HepG2 (cell line): ENCODE measurements around the gene POP7. TPM values are rescaled to one million over a fixed set of nuclear protein-coding genes. Genes with fewer than 3 reads are reported as not detected.

Experiments used
- ARNT2 ChIP-seq: sonication (generic); formaldehyde crosslinking; IDR thresholded peaks from 2 replicates; pipeline ENCODE4 v1.8.0; 2022; ENCODE audit warnings: mild to moderate bottlenecking, low read depth, missing genetic modification reagents, moderate library complexity
- BCLAF1 ChIP-seq: fragments of 450-650 bp; IDR thresholded peaks from 2 replicates; pipeline ENCODE4 v1.6.1; 2017; ENCODE audit warnings: mild to moderate bottlenecking
- CHD4 ChIP-seq: fragments of 200-600 bp; sonication (generic); IDR thresholded peaks from 2 replicates; pipeline ENCODE4 v1.7.0; 2017; ENCODE audit warnings: mild to moderate bottlenecking, low read length, borderline replicate concordance
- ETV5 ChIP-seq: IDR thresholded peaks from 2 replicates; pipeline ENCODE4 v1.6.1; 2018; ENCODE audit warnings: missing biosample characterization, missing genetic modification reagents, inconsistent platforms, borderline replicate concordance
- GATAD2A ChIP-seq: IDR thresholded peaks from 2 replicates; pipeline ENCODE4 v1.6.1; 2016
- HES4 ChIP-seq: sonication (generic); formaldehyde crosslinking; IDR thresholded peaks from 2 replicates; pipeline ENCODE4 v1.9.0; 2021; ENCODE audit warnings: mild to moderate bottlenecking, missing genetic modification reagents, borderline replicate concordance
- NFKB2 ChIP-seq: sonication (generic); formaldehyde crosslinking; IDR thresholded peaks from 2 replicates; pipeline ENCODE4 v1.4.0; 2020; ENCODE audit warnings: missing genetic modification reagents, borderline replicate concordance
- SKI ChIP-seq: fragments of 450-650 bp; IDR thresholded peaks from one replicate; pipeline ENCODE4 v1.6.1; 2018; ENCODE audit warnings: mild to moderate bottlenecking; ENCODE audit not compliant: partially characterized antibody
- ZNF17 ChIP-seq: sonication (generic); formaldehyde crosslinking; IDR thresholded peaks from 2 replicates; pipeline ENCODE4 v1.5.0; 2020; ENCODE audit warnings: mild to moderate bottlenecking, missing genetic modification reagents
- ZNF30 ChIP-seq: sonication (generic); formaldehyde crosslinking; IDR thresholded peaks from 2 replicates; pipeline ENCODE4 v1.5.0; 2020; ENCODE audit warnings: mild to moderate bottlenecking, missing genetic modification reagents
- ZNF549 ChIP-seq: sonication (generic); formaldehyde crosslinking; IDR thresholded peaks from 2 replicates; pipeline ENCODE4 v1.5.0; 2020; ENCODE audit warnings: missing genetic modification reagents
- ZNF761 ChIP-seq: sonication (generic); formaldehyde crosslinking; conservative IDR thresholded peaks from 2 replicates; pipeline ENCODE4 v1.4.0; 2020; ENCODE audit warnings: mild to moderate bottlenecking, missing genetic modification reagents
- ZNF879 ChIP-seq: sonication (generic); formaldehyde crosslinking; IDR thresholded peaks from 2 replicates; pipeline ENCODE4 v1.8.1; 2023; ENCODE audit warnings: missing genetic modification reagents
- polyA plus RNA-seq, 8 experiments: library from polyadenylated mRNA; depleted of rRNA in 3 of 8; stranded (reverse) in 7 of 8; unstranded in 1 of 8; fragments of >200 nt; fragmentation: Illumina TruSeq in 4 of 8; extraction: Trizol in 4 of 8; gene quantifications; 2 replicates each; pipeline versions ENCODE4 v1.2.1 to v1.2.3, GENCODE V29; 2011 to 2016; ENCODE audit warnings: low read depth in 4 of 8, missing spikeins in 1 of 8, mixed read lengths in 1 of 8; ENCODE audit not compliant: insufficient read depth in 1 of 8
- total RNA-seq, 5 experiments: library from RNA; depleted of rRNA; stranded (reverse); fragments of >200 nt; fragmentation: Illumina TruSeq; extraction: Trizol; gene quantifications; 2 replicates each; pipeline ENCODE4 v1.2.3, GENCODE V29; 2016; ENCODE audit warnings: low read depth in 1 of 5
- TF ChIP-seq, protein P1 (sequence below): sonication (generic); formaldehyde crosslinking; IDR thresholded peaks from 2 replicates; pipeline ENCODE4 v1.4.0; 2020; ENCODE audit warnings: missing genetic modification reagents, borderline replicate concordance
- TF ChIP-seq, protein P2 (sequence below): sonication (generic); formaldehyde crosslinking; IDR thresholded peaks from 2 replicates; pipeline ENCODE4 v1.4.0; 2020; ENCODE audit warnings: mild to moderate bottlenecking, missing genetic modification reagents, borderline replicate concordance
- TF ChIP-seq, protein P3 (sequence below): sonication (generic); formaldehyde crosslinking; conservative IDR thresholded peaks from 2 replicates; pipeline ENCODE4 v1.4.0; 2020; ENCODE audit warnings: missing genetic modification reagents

POP7 gene
- total and polyA plus RNA-seq, 2 of the 13 experiments (the other 11 are each of a cell fraction or from before 2014, with no cell fraction given) = 63.9 to 91.1 TPM

- TF ChIP-seq ZNF30 (CRISPR knock-in tag) (no peak), HES4 (CRISPR knock-in tag) (no peak), ARNT2 (no peak), ZNF17 (CRISPR knock-in tag) (no peak), ZNF761 (no peak), ZNF879 (CRISPR knock-in tag) (no peak), GATAD2A (peak; percentile 36; the same call in 1 of the 2 replicates), CHD4 (no peak), SKI (no peak), ETV5 (CRISPR knock-in tag) (no peak; the same call in 1 of the 2 replicates), ZNF549 (no peak), NFKB2 (CRISPR knock-in tag) (no peak), BCLAF1 (no peak)
- TF ChIP-seq, protein P1, sequence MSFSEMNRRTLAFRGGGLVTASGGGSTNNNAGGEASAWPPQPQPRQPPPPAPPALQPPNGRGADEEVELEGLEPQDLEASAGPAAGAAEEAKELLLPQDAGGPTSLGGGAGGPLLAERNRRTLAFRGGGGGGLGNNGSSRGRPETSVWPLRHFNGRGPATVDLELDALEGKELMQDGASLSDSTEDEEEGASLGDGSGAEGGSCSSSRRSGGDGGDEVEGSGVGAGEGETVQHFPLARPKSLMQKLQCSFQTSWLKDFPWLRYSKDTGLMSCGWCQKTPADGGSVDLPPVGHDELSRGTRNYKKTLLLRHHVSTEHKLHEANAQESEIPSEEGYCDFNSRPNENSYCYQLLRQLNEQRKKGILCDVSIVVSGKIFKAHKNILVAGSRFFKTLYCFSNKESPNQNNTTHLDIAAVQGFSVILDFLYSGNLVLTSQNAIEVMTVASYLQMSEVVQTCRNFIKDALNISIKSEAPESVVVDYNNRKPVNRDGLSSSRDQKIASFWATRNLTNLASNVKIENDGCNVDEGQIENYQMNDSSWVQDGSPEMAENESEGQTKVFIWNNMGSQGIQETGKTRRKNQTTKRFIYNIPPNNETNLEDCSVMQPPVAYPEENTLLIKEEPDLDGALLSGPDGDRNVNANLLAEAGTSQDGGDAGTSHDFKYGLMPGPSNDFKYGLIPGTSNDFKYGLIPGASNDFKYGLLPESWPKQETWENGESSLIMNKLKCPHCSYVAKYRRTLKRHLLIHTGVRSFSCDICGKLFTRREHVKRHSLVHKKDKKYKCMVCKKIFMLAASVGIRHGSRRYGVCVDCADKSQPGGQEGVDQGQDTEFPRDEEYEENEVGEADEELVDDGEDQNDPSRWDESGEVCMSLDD (CRISPR knock-in tag) = no peak
- TF ChIP-seq, protein P2, sequence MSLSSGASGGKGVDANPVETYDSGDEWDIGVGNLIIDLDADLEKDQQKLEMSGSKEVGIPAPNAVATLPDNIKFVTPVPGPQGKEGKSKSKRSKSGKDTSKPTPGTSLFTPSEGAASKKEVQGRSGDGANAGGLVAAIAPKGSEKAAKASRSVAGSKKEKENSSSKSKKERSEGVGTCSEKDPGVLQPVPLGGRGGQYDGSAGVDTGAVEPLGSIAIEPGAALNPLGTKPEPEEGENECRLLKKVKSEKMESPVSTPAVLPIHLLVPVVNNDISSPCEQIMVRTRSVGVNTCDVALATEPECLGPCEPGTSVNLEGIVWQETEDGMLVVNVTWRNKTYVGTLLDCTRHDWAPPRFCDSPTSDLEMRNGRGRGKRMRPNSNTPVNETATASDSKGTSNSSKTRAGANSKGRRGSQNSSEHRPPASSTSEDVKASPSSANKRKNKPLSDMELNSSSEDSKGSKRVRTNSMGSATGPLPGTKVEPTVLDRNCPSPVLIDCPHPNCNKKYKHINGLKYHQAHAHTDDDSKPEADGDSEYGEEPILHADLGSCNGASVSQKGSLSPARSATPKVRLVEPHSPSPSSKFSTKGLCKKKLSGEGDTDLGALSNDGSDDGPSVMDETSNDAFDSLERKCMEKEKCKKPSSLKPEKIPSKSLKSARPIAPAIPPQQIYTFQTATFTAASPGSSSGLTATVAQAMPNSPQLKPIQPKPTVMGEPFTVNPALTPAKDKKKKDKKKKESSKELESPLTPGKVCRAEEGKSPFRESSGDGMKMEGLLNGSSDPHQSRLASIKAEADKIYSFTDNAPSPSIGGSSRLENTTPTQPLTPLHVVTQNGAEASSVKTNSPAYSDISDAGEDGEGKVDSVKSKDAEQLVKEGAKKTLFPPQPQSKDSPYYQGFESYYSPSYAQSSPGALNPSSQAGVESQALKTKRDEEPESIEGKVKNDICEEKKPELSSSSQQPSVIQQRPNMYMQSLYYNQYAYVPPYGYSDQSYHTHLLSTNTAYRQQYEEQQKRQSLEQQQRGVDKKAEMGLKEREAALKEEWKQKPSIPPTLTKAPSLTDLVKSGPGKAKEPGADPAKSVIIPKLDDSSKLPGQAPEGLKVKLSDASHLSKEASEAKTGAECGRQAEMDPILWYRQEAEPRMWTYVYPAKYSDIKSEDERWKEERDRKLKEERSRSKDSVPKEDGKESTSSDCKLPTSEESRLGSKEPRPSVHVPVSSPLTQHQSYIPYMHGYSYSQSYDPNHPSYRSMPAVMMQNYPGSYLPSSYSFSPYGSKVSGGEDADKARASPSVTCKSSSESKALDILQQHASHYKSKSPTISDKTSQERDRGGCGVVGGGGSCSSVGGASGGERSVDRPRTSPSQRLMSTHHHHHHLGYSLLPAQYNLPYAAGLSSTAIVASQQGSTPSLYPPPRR (CRISPR knock-in tag) = no peak
- TF ChIP-seq, protein P3, sequence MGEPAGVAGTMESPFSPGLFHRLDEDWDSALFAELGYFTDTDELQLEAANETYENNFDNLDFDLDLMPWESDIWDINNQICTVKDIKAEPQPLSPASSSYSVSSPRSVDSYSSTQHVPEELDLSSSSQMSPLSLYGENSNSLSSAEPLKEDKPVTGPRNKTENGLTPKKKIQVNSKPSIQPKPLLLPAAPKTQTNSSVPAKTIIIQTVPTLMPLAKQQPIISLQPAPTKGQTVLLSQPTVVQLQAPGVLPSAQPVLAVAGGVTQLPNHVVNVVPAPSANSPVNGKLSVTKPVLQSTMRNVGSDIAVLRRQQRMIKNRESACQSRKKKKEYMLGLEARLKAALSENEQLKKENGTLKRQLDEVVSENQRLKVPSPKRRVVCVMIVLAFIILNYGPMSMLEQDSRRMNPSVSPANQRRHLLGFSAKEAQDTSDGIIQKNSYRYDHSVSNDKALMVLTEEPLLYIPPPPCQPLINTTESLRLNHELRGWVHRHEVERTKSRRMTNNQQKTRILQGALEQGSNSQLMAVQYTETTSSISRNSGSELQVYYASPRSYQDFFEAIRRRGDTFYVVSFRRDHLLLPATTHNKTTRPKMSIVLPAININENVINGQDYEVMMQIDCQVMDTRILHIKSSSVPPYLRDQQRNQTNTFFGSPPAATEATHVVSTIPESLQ = no peak
Observed at GRCh38 chr7:100726996-100727761, 21.3 kb downstream of the POP7 start (continued).
